A549 (cell line): Measurements from ENCODE around the gene ATP5F1D.

ENCODE experiments used
- CTCF ChIP-seq: fragments of >200 bp; sonication (Bioruptor Twin); formaldehyde crosslinking; IDR thresholded peaks from 3 replicates; pipeline ENCODE4 v1.5.1; 2016
- EP300 ChIP-seq, 2 experiments: fragments of >200 bp; sonication (Bioruptor Twin); formaldehyde crosslinking; IDR thresholded peaks; 2 replicates in 1 of 2; 3 replicates in 1 of 2; pipeline ENCODE4 v1.6.1; 2016 to 2017
- JUNB ChIP-seq: fragments of >200 bp; sonication (Bioruptor Twin); formaldehyde crosslinking; IDR thresholded peaks from 2 replicates; pipeline ENCODE4 v1.6.1; 2016
- KDM1A ChIP-seq: fragments of 200-600 bp; sonication (generic); IDR thresholded peaks from 2 replicates; pipeline ENCODE4 v1.6.1; 2016; ENCODE audit warnings: low read depth, mild to moderate bottlenecking
- POLR2A ChIP-seq: IDR thresholded peaks from 2 replicates; pipeline ENCODE4 v1.6.1; 2012; ENCODE audit warnings: mild to moderate bottlenecking, low read length
- RFX5 ChIP-seq: fragments of 450-650 bp; IDR thresholded peaks from 2 replicates; pipeline ENCODE4 v1.7.1; 2014; ENCODE audit warnings: antibody characterized with exemption, mild to moderate bottlenecking, moderate library complexity
- TFCP2L1 ChIP-seq: fragments of 250-450 bp; sonication (Bioruptor Pico); IDR thresholded peaks from 2 replicates; pipeline ENCODE4 v1.5.0; 2021; ENCODE audit warnings: mild to moderate bottlenecking

DNA sequence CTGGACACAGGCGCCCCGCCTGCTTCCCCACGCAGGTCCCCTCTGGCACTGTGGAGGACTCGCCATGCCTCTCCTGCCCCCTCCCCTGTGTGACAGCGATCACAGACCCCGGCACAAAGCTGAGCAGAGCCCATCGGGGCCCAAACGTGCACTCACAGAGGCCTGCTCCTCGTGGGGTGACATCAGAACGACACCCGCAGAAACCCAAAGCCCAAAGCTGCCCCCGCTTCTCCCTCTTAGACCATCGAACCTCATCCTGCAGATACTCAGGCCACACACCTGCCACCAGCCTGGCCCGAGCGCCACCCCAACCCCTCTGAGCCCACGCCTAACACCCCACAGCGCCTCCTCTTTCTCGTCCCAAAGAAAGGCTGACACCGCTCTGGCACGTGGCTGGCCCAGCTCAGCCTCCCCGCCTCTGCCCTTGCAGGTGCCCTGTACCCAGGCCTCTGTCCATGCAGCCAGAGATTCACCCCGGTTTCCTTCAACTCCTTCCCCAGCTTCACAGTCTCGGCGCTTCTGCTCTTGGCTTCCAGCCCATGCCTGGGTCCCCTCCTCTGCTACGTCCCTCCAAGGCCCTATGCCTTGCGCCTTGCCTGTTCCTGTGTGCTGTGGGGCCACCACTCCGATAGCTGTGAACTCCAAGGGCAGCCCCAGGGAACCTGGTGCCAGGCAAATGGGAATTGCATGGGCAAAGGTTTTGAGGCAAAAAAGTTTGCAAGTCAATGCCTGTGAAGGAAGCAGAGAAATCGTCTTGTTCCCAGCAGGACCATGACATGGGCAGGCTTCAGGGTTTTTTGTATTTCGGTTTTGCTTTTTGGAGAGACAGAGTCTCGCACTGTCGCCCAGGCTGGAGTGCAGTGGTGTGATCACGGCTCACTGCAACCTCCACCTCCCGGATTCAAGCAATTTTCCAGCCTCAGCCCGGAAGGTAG, 2.9 kb upstream of the ATP5F1D start:
- TF ChIP-seq CTCF, result no peak
- TF ChIP-seq POLR2A, result no peak
- no peak for TF ChIP-seq TFCP2L1 (CRISPR knock-in tag)
- TF ChIP-seq RFX5, result no peak
- no peak for TF ChIP-seq KDM1A
- TF ChIP-seq EP300 (IDR thresholded peaks at IDR 0.05), result no peak
- no peak for TF ChIP-seq JUNB
